ENCODE data around the gene LIG1.
A peak's percentile ranks its signal among the peaks of the same experiment; 100 is the strongest.
"Not testable (repeated sequence)": the region's sequence is repeated elsewhere in the genome, so short reads cannot be mapped to it uniquely, and the experiment has no call there.

LIG1 gene

GRCh38 chr19:48120505-48120904 is 49.6 kb downstream of the LIG1 start:
- DNase-seq: no peak

- no peak for DNase-seq
Observed at GRCh38 chr19:48118131-48118517, 52.0 kb downstream of the LIG1 start.

- no peak for DNase-seq
Observed at GRCh38 chr19:48117515-48118130, 52.5 kb downstream of the LIG1 start.

DNA sequence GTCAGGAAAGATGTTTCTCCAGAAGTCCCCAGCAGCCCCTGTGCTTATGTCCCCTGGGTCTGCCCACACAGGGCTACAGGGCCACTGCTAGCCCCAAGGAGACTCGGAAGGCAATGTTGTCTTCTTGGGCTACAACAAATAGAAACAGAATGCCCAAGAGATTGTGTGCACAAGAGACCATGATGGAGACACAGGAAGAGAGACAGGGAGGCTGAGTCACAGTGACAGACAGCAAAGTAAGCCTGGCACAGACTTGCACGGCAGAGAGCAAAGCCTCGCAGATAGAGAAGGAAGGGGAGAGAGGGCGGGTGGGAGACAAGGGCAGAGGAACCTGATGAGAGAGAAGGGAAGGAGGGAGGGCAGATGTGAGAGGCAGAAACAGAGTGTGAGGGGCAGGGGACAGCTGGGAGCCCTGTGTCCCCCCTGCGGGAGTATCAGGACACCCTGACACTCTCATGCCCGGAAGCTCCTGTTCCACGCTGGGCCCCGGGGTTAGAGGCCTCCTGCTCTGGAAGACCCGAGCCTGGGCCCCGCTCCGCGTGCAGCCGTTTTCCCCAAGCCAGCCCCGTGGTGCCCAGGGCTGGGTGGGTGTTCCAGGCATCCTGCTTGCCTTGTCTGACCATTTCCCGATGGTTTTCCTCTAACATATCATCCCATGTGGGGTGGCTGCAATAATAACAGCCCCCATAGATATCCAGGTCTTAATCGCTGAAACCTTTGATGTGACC is 56.8 kb downstream of the LIG1 start:
- DNase-seq: no peak

- DNase-seq: no peak
Observed at GRCh38 chr19:48111280-48111679, 58.9 kb downstream of the LIG1 start.

DNA sequence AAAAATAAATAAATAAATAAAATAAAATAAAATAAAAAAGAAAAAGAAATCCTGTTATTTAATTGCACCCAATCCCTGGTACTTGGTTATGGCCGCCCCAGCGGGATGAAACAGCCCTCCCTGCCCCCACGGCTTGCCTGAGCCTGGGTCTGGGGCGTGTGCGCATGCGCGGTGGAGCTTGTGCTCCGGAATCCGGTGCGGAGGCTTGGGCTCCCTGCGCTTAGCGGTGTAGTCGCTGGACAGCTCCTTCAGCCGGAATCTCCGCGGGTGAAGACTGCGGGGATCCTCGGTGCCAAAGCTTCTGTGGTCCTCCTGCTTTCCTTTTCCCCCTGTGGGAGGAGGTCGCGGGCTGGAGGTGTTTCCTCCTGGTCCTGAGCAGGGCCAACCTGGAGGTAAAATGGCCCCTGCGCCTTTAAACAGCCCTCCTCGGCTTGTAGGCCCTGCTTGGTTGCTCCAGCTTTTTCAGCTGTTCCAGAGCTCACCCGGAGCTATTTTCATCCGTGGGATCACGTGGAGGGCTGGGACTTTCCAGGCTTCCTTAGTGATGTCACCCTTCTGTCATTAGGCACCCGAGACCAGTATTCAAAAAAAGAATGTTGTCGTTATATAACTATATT is 59.7 kb downstream of the LIG1 start, which contains the start of gene PLA2G4C:
PLA2G4C (minus strand) TSS at position 468 of the 617 bp plus-strand sequence. CDS start 4,288 bp downstream, outside the sequence.
- DNase-seq: peak; percentile 77 to 87

- no peak for DNase-seq
Observed at GRCh38 chr19:48108997-48109782, 61.0 kb downstream of the LIG1 start.

GRCh38 chr19:48103922-48104321 is 66.2 kb downstream of the LIG1 start:
- no peak for DNase-seq

DNA sequence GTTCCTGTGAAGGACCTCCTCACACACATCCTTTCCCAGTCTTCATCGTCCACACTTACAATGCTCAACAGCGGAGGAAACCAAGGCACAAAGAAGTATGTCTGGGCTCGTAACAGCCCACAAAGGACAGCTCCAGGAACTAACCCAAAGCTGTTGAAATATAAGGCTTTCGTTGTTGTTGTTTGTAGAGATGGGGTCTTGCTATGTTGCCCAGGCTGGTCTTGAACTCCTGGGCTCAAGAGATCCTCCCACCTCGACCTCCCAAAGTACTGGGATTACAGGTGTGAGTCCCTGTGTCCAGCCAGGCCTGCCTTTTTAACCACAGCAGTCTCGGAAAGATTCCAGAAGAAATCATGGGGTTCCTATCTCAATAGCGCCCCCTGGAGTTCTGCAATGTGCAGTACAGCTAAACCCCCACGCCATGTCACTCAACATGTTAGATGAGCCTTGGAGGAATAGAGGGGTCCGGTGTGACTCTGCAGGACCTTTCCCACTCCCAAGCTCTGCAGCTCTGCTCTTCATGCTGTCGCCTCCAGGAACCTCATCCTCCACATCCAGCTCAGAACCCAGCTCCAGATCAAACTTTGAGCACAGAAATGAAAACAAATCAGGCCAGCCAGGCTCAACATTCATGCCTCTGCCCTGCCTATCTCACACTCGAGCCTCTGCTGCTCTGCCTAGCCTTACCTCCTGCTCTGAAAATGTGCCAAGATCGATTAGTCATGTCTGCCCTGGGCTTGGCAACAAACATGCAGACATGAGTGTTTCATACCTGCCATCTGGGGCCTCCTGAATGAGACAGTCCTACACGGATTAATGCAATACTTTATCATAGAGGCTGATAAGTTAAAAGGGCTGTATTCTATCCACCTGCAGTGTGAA is 67.0 kb downstream of the LIG1 start:
- DNase-seq: peak in 1 of 2 experiments; percentile 5

DNA sequence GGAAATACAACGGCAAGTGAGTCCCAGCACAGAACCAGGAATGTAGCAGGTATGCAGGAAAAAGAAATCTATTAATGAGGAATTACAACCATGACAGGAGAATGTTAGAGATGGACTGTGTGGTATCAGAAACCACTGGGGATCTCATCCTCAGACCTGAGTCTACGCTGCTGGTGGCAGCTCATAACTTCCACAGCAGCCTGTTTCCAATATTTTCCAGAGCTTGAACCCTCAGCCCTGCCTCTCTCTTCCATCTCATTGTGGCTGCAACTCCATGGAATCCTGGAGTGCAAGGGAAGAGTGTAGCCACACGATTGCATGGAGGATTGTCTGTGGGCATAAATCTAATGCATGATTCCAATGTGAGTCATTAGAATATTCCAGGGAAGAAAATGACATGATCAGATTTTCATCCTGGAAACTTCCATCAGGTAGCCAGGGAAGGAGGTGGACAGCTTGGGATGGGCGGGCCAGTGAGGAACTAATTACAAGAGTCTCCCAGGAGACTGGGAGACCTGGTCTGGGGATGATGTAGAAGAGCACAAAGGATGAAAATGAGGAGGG is 74.5 kb downstream of the LIG1 start:
- no peak for DNase-seq

- no peak for DNase-seq
Observed at GRCh38 chr19:48094855-48095203, 75.3 kb downstream of the LIG1 start.

- no peak for DNase-seq
Observed at GRCh38 chr19:48094129-48094854, 75.9 kb downstream of the LIG1 start.

DNA sequence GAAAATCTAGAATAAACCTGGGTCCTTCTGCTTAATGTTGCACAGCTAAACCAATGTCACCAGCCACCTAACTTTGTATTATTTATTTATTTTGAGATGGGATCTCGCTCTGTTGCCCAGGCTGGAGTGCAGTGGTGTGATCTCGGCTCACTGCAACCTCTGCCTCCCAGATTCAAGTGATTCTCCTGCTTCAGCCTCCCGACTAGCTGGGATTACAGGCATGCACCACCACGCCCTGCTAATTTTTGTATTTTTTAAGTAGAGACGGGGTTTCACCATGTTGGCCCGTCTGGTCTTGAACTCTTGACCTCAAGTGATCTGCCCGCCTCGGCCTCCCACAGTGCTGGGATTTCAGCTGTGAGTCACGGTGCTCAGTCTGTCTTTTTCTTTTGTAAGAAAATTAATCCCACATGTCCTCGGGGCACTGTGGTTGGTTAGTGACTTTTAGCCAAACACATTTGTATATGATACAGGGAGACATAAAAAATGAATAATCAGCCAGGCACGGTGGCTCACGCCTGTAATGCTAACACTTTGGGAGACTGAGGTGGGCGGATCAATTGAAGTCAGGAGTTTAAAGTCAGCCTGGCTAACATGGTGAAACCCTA is 78.9 kb downstream of the LIG1 start:
- DNase-seq: not testable (repeated sequence)

- no peak for DNase-seq
Observed at GRCh38 chr19:48090281-48090802, 79.8 kb downstream of the LIG1 start.

DNA sequence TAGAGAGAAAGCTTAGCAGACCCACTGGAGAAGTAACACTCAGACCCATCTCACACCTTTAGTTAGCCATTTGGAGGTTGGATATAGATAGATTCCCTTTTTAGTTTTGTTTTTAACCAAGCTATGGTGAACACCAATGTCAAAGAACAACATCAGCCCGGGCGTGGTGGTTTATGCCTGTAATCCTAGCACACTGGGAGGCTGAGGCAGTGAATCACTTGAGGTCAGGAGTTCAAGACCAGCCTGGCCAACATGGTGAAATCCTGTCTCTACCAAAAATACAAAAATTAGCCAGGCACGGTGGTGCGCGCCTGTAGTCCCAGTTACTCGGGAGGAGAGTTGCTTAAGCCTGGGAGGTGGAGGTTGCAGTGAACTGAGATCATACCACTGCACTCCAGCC is 81.2 kb downstream of the LIG1 start:
- not testable (repeated sequence) for DNase-seq

GRCh38 chr19:48085904-48086864 is 84.0 kb downstream of the LIG1 start:
- DNase-seq: no peak

GRCh38 chr19:48085076-48085475 is 85.1 kb downstream of the LIG1 start:
- DNase-seq: no peak

- DNase-seq: no peak
Observed at GRCh38 chr19:48081106-48081505, 89.0 kb downstream of the LIG1 start.

- DNase-seq: not testable (repeated sequence)
Observed at GRCh38 chr19:48070177-48070769, 99.9 kb downstream of the LIG1 start.

All from stimulated activated CD4-positive, alpha-beta T cell treated with anti-CD3 and anti-CD28 coated beads, Interleukin-4, amount 100 ng/mL, for 4 hours (primary cell).